HepG2 (cell line): ENCODE data around the gene RTN3. TPM values are rescaled to one million over a fixed set of nuclear protein-coding genes. Genes with fewer than 3 reads are reported as not detected.

Source experiments
- ATM ChIP-seq: fragments of 450-650 bp; IDR thresholded peaks from 2 replicates; pipeline ENCODE4 v1.7.1; 2017; ENCODE audit warnings: mild to moderate bottlenecking, borderline replicate concordance
- CENPX ChIP-seq: sonication (generic); formaldehyde crosslinking; IDR thresholded peaks from 2 replicates; pipeline ENCODE4 v1.9.0; 2021; ENCODE audit warnings: mild to moderate bottlenecking, missing genetic modification reagents, moderate library complexity
- FOSL2 ChIP-seq: sonication (generic); formaldehyde crosslinking; IDR thresholded peaks from 2 replicates; pipeline ENCODE4 v1.4.0; 2020; ENCODE audit warnings: missing genetic modification reagents
- HDAC6 ChIP-seq: fragments of 200-600 bp; sonication (generic); IDR thresholded peaks from 2 replicates; pipeline ENCODE4 v1.7.0; 2017; ENCODE audit warnings: mild to moderate bottlenecking, antibody characterized with exemption, low read length, low read depth
- HOXD1 ChIP-seq: sonication (generic); formaldehyde crosslinking; IDR thresholded peaks from 2 replicates; pipeline ENCODE4 v1.5.0; 2020; ENCODE audit warnings: missing genetic modification reagents
- JARID2 ChIP-seq: sonication (generic); formaldehyde crosslinking; IDR thresholded peaks from 2 replicates; pipeline ENCODE4 v1.8.1; 2023; ENCODE audit warnings: missing genetic modification reagents, inconsistent platforms; ENCODE audit not compliant: insufficient replicate concordance
- MAFG ChIP-seq: sonication (generic); formaldehyde crosslinking; IDR thresholded peaks from 2 replicates; pipeline ENCODE4 v1.5.1; 2020; ENCODE audit warnings: mild to moderate bottlenecking, missing genetic modification reagents
- MTERF4 ChIP-seq: sonication (generic); formaldehyde crosslinking; IDR thresholded peaks from 2 replicates; pipeline ENCODE4 v1.8.0; 2023; ENCODE audit warnings: mild to moderate bottlenecking, missing genetic modification reagents
- NKX3-1 ChIP-seq: sonication (generic); formaldehyde crosslinking; IDR thresholded peaks from 2 replicates; pipeline ENCODE4 v1.5.0; 2020; ENCODE audit warnings: missing genetic modification reagents
- NRL ChIP-seq: sonication (generic); formaldehyde crosslinking; IDR thresholded peaks from 2 replicates; pipeline ENCODE4 v1.5.0; 2020; ENCODE audit warnings: missing genetic modification reagents, mild to moderate bottlenecking, moderate library complexity, borderline replicate concordance
- PAF1 ChIP-seq: IDR thresholded peaks from 2 replicates; pipeline ENCODE4 v1.6.1; 2016; ENCODE audit warnings: missing genetic modification reagents, missing compliant biosample characterization
- POLR2A ChIP-seq, 2 experiments: IDR thresholded peaks; 2 replicates each; pipeline ENCODE4 v1.6.1; 2011; ENCODE audit warnings: low read depth in 2 of 2, low read length in 2 of 2, mild to moderate bottlenecking in 1 of 2, moderate library complexity in 1 of 2; ENCODE audit not compliant: insufficient read depth in 1 of 2
- RBM39 ChIP-seq: fragments of 200-400 bp; formaldehyde crosslinking; IDR thresholded peaks from one replicate; pipeline ENCODE4 v1.6.1; 2018; ENCODE audit warnings: antibody characterized with exemption, mild to moderate bottlenecking, low read depth, low read length; ENCODE audit not compliant: poor library complexity, severe bottlenecking
- RFX3 ChIP-seq: IDR thresholded peaks from 2 replicates; pipeline ENCODE4 v1.6.1; 2016; ENCODE audit warnings: missing biosample characterization, missing genetic modification reagents
- SAP130 ChIP-seq: IDR thresholded peaks from 2 replicates; pipeline ENCODE4 v1.6.1; 2016; ENCODE audit warnings: low read depth
- ZNF10 ChIP-seq: sonication (generic); formaldehyde crosslinking; IDR thresholded peaks from 2 replicates; pipeline ENCODE4 v1.4.0; 2020; ENCODE audit warnings: mild to moderate bottlenecking, low read depth, missing genetic modification reagents, borderline replicate concordance
- ZNF101 ChIP-seq: sonication (generic); formaldehyde crosslinking; IDR thresholded peaks from 2 replicates; pipeline ENCODE4 v1.4.0; 2020; ENCODE audit warnings: mild to moderate bottlenecking, low read depth, missing genetic modification reagents, borderline replicate concordance
- ZNF34 ChIP-seq: sonication (generic); formaldehyde crosslinking; IDR thresholded peaks from 2 replicates; pipeline ENCODE4 v1.4.0; 2020; ENCODE audit warnings: mild to moderate bottlenecking, missing genetic modification reagents, borderline replicate concordance
- ZNF564 ChIP-seq: sonication (generic); formaldehyde crosslinking; IDR thresholded peaks from 2 replicates; pipeline ENCODE4 v1.8.1; 2023; ENCODE audit warnings: mild to moderate bottlenecking, missing genetic modification reagents
- ZNF75D ChIP-seq: sonication (generic); formaldehyde crosslinking; IDR thresholded peaks from 2 replicates; pipeline ENCODE4 v1.8.1; 2023; ENCODE audit warnings: missing genetic modification reagents, mild to moderate bottlenecking, borderline replicate concordance
- ZNF878 ChIP-seq: sonication (generic); formaldehyde crosslinking; IDR thresholded peaks from 2 replicates; pipeline ENCODE4 v1.8.1; 2023; ENCODE audit warnings: mild to moderate bottlenecking, missing genetic modification reagents, moderate library complexity
- ZSCAN25 ChIP-seq: sonication (generic); formaldehyde crosslinking; IDR thresholded peaks from 2 replicates; pipeline ENCODE4 v1.8.0; 2022; ENCODE audit warnings: mild to moderate bottlenecking, missing genetic modification reagents
- polyA plus RNA-seq, 8 experiments: library from polyadenylated mRNA; depleted of rRNA in 3 of 8; stranded (reverse) in 7 of 8; unstranded in 1 of 8; fragments of >200 nt; fragmentation: Illumina TruSeq in 4 of 8; extraction: Trizol in 4 of 8; gene quantifications; 2 replicates each; pipeline versions ENCODE4 v1.2.1 to v1.2.3, GENCODE V29; 2011 to 2016; ENCODE audit warnings: low read depth in 4 of 8, missing spikeins in 1 of 8, mixed read lengths in 1 of 8; ENCODE audit not compliant: insufficient read depth in 1 of 8
- total RNA-seq, 5 experiments: library from RNA; depleted of rRNA; stranded (reverse); fragments of >200 nt; fragmentation: Illumina TruSeq; extraction: Trizol; gene quantifications; 2 replicates each; pipeline ENCODE4 v1.2.3, GENCODE V29; 2016; ENCODE audit warnings: low read depth in 1 of 5
- TF ChIP-seq, protein P1 (sequence below), 2 experiments: sonication (generic) in 1 of 2; formaldehyde crosslinking in 1 of 2; IDR thresholded peaks; 2 replicates each; pipeline versions ENCODE4 v1.4.0 to v1.6.1; 2018 to 2020; ENCODE audit warnings: missing genetic modification reagents in 2 of 2, borderline replicate concordance in 1 of 2, low read depth in 1 of 2, mild to moderate bottlenecking in 1 of 2, missing biosample characterization in 1 of 2
- TF ChIP-seq, protein P2 (sequence below): sonication (generic); formaldehyde crosslinking; conservative IDR thresholded peaks from 2 replicates; pipeline ENCODE4 v1.4.0; 2020; ENCODE audit warnings: missing genetic modification reagents
- TF ChIP-seq, protein P3 (sequence below): sonication (generic); formaldehyde crosslinking; IDR thresholded peaks from 2 replicates; pipeline ENCODE4 v1.8.1; 2023; ENCODE audit warnings: mild to moderate bottlenecking, missing genetic modification reagents

Gene RTN3
- total and polyA plus RNA-seq, 2 of the 13 experiments (the other 11 are each of a cell fraction or from before 2014, with no cell fraction given), result 32.2 to 41.1 TPM

DNA sequence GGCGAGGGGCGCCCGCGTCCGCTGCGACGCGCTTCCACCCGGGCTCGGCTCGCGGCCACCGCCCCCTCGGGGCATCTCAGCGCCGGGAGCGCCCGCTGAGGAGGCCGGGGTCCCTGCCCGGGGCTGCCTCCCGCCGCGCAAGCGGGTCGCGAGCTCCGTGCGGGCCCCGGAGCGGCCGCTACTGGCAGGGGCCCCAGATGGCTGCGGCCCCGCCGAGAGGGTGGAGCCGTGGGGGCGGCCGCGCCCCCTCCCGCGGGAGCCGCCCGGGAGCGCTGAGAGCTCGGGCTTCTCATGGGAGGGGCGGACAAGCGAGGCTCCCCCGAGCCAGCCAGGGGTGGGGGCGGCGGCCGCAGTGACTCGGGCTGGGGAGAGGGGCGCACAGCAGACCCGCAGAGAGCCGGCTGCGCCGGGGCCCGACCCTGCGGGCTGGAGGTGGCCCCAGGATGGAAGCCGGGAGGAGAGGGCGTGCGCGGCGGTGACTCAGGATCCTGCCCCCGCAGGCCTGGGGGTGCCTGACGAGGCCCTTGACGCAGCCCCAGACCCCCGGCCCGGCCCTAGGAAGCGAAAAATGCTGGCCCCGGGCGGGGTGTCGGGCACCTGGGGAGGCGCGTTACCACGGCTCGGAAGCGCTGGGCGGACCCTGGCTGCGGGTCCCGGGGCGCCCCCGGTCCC, 87.9 kb downstream of the RTN3 start (continued):
- TF ChIP-seq ZNF878 (CRISPR knock-in tag) (peak; percentile 45; the same call in 1 of the 2 replicates), FOSL2 (CRISPR knock-in tag) (no peak), ZNF34 (CRISPR knock-in tag) (no peak), NRL (0 out of 2 replicates have a peak, but pooled peaks have one; percentile 35), JARID2 (no peak), CENPX (CRISPR knock-in tag) (no peak), MAFG (0 out of 2 replicates have a peak, but pooled peaks have one; percentile 24), ZNF101 (CRISPR knock-in tag) (no peak), SAP130 (CRISPR knock-in tag) (peak; percentile 40; the same call in 1 of the 2 replicates), RBM39 (peak; percentile 46), MTERF4 (CRISPR knock-in tag) (no peak), PAF1 (no peak), HOXD1 (no peak), HDAC6 (no peak), ZNF10 (CRISPR knock-in tag) (no peak), NKX3-1 (CRISPR knock-in tag) (no peak), POLR2A (IDR thresholded peaks at IDR 0.05; ENCODE audit: insufficient read depth in 1 of 2, low read depth in 2 of 2, low read length in 2 of 2) (0 out of 4 replicates have a peak, but pooled peaks of 1 of the 2 experiments have one; percentile 33), RFX3 (CRISPR knock-in tag) (no peak), ZNF75D (no peak), ZSCAN25 (CRISPR knock-in tag) (no peak), ATM (no peak), ZNF564 (CRISPR knock-in tag) (0 out of 2 replicates have a peak, but pooled peaks have one; percentile 39)
- TF ChIP-seq, protein P1, sequence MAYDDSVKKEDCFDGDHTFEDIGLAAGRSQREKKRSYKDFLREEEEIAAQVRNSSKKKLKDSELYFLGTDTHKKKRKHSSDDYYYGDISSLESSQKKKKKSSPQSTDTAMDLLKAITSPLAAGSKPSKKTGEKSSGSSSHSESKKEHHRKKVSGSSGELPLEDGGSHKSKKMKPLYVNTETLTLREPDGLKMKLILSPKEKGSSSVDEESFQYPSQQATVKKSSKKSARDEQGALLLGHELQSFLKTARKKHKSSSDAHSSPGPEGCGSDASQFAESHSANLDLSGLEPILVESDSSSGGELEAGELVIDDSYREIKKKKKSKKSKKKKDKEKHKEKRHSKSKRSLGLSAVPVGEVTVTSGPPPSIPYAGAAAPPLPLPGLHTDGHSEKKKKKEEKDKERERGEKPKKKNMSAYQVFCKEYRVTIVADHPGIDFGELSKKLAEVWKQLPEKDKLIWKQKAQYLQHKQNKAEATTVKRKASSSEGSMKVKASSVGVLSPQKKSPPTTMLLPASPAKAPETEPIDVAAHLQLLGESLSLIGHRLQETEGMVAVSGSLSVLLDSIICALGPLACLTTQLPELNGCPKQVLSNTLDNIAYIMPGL (CRISPR knock-in tag; IDR thresholded peaks at IDR 0.05; ENCODE audit: borderline replicate concordance in 1 of 2, low read depth in 1 of 2), result peak in 1 of 2 experiments; percentile 82; a peak in 1 of 4 replicates
- TF ChIP-seq, protein P2, sequence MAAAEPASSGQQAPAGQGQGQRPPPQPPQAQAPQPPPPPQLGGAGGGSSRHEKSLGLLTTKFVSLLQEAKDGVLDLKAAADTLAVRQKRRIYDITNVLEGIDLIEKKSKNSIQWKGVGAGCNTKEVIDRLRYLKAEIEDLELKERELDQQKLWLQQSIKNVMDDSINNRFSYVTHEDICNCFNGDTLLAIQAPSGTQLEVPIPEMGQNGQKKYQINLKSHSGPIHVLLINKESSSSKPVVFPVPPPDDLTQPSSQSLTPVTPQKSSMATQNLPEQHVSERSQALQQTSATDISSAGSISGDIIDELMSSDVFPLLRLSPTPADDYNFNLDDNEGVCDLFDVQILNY (CRISPR knock-in tag), result no peak
- TF ChIP-seq, protein P3, sequence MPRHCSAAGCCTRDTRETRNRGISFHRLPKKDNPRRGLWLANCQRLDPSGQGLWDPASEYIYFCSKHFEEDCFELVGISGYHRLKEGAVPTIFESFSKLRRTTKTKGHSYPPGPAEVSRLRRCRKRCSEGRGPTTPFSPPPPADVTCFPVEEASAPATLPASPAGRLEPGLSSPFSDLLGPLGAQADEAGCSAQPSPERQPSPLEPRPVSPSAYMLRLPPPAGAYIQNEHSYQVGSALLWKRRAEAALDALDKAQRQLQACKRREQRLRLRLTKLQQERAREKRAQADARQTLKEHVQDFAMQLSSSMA (CRISPR knock-in tag), result 0 out of 2 replicates have a peak, but pooled peaks have one; percentile 25
